Measurements from ENCODE around the gene SERPINI1. TPM values are rescaled to one million over a fixed set of nuclear protein-coding genes. Genes with fewer than 3 reads are reported as not detected.

The SERPINI1 gene
- total and polyA plus RNA-seq, 2 experiments from 2014 or later: 7.3 to 9.8 TPM

- no peak overlapping the region for H3K9ac ChIP-seq
- no peaks in the 10 kb centered on the region for H4K20me1 ChIP-seq (ENCODE audit: insufficient read depth)
- no peaks in the 10 kb centered on the region for H3K9me2 ChIP-seq (ENCODE audit: insufficient read depth)
- TF ChIP-seq EZH2phosphoT487 (IDR thresholded peaks at IDR 0.05; ENCODE audit: insufficient read depth, low read depth) (no peak), EZH2 (IDR thresholded peaks at IDR 0.05; ENCODE audit: insufficient read depth, poor library complexity, severe bottlenecking) (no peak)
- no peak overlapping the region for H3K4me2 ChIP-seq (ENCODE audit: unreplicated experiment)
- H3K9me3 ChIP-seq (ENCODE audit: low read depth): no peaks in the 10 kb centered on the region
- no peak overlapping the region for H3K4me3 ChIP-seq
- H3K27me3 ChIP-seq (replicated peaks; ENCODE audit: insufficient read depth): no peaks in the 10 kb centered on the region
- peaks cover 6% of the 10 kb centered on the region; the same call in 1 of the 2 replicates for H3K4me1 ChIP-seq (ENCODE audit: insufficient read depth)
- WGBS, 2 experiments (ENCODE audit: low coverage in 1 of 2, low lambda C conversion rate in 2 of 2, missing lambda C conversion rate in 2 of 2): 20 to 24% methylated on average over 2 of the region's 2 CpGs
- H3F3A ChIP-seq (ENCODE audit: insufficient read depth): 0 out of 2 replicates have a peak, but pooled peaks cover under 1% of the 10 kb centered on the region
- in situ Hi-C loops (cut with MboI): no loop called here
- no peak for DNase-seq
- no peak overlapping the region for H3K27ac ChIP-seq
- no peaks in the 10 kb centered on the region for H3K79me2 ChIP-seq (ENCODE audit: insufficient read depth)
- H2AFZ ChIP-seq: no peak overlapping the region
- no peaks in the 10 kb centered on the region for H3K36me3 ChIP-seq (ENCODE audit: low read depth)
Observed at GRCh38 chr3:167808910-167809309, 73.4 kb downstream of the SERPINI1 start.

- Histone ChIP-seq H4K20me1 (ENCODE audit: insufficient read depth) (no peaks in the 10 kb centered on the region), H3K4me1 (ENCODE audit: insufficient read depth) (peaks cover 18% of the 10 kb centered on the region; the same call in 1 of the 2 replicates), H3K27ac (no peak overlapping the region), H3K27me3 (replicated peaks; ENCODE audit: insufficient read depth) (no peaks in the 10 kb centered on the region), H3K4me3 (no peak overlapping the region), H3K9me3 (ENCODE audit: low read depth) (no peaks in the 10 kb centered on the region), H3K9ac (no peak overlapping the region), H3K9me2 (ENCODE audit: insufficient read depth) (no peaks in the 10 kb centered on the region), H3K36me3 (ENCODE audit: low read depth) (no peaks in the 10 kb centered on the region), H2AFZ (no peak overlapping the region), H3K79me2 (ENCODE audit: insufficient read depth) (no peaks in the 10 kb centered on the region), H3K4me2 (ENCODE audit: unreplicated experiment) (no peak overlapping the region), H3F3A (ENCODE audit: insufficient read depth) (peaks cover 10% of the 10 kb centered on the region; the same call in 1 of the 2 replicates)
- DNase-seq: no peak
- TF ChIP-seq EZH2 (IDR thresholded peaks at IDR 0.05; ENCODE audit: insufficient read depth, poor library complexity, severe bottlenecking): no peak
- TF ChIP-seq EZH2phosphoT487 (IDR thresholded peaks at IDR 0.05; ENCODE audit: insufficient read depth, low read depth): no peak
- in situ Hi-C loops (cut with MboI): no loop called here
Observed at GRCh38 chr3:167810236-167810635, 74.7 kb downstream of the SERPINI1 start.

GRCh38 chr3:167811031-167811430 is 75.5 kb downstream of the SERPINI1 start:
- no peaks in the 10 kb centered on the region for H3K79me2 ChIP-seq (ENCODE audit: insufficient read depth)
- no peak overlapping the region for H3K27ac ChIP-seq
- peaks cover 21% of the 10 kb centered on the region; the same call in 1 of the 2 replicates for H3K4me1 ChIP-seq (ENCODE audit: insufficient read depth)
- no peaks in the 10 kb centered on the region for H3K27me3 ChIP-seq (replicated peaks; ENCODE audit: insufficient read depth)
- H3F3A ChIP-seq (ENCODE audit: insufficient read depth): peaks cover 10% of the 10 kb centered on the region; the same call in 1 of the 2 replicates
- H3K9me3 ChIP-seq (ENCODE audit: low read depth): no peaks in the 10 kb centered on the region
- TF ChIP-seq EZH2 (IDR thresholded peaks at IDR 0.05; ENCODE audit: insufficient read depth, poor library complexity, severe bottlenecking) (no peak), EZH2phosphoT487 (IDR thresholded peaks at IDR 0.05; ENCODE audit: insufficient read depth, low read depth) (no peak)
- H3K9ac ChIP-seq: no peak overlapping the region
- no peaks in the 10 kb centered on the region for H3K9me2 ChIP-seq (ENCODE audit: insufficient read depth)
- no peak for DNase-seq
- in situ Hi-C loops (cut with MboI): no loop called here
- H4K20me1 ChIP-seq (ENCODE audit: insufficient read depth): no peaks in the 10 kb centered on the region
- no peaks in the 10 kb centered on the region for H3K36me3 ChIP-seq (ENCODE audit: low read depth)
- no peak overlapping the region for H3K4me2 ChIP-seq (ENCODE audit: unreplicated experiment)
- H3K4me3 ChIP-seq: no peak overlapping the region
- H2AFZ ChIP-seq: no peak overlapping the region

GRCh38 chr3:167813169-167814123 is 77.9 kb downstream of the SERPINI1 start:
- Histone ChIP-seq H3K27ac (no peak overlapping the region), H3K4me1 (ENCODE audit: insufficient read depth) (peaks cover 21% of the 10 kb centered on the region; the same call in 1 of the 2 replicates), H3K36me3 (ENCODE audit: low read depth) (no peaks in the 10 kb centered on the region), H3K4me3 (no peak overlapping the region), H3K27me3 (replicated peaks; ENCODE audit: insufficient read depth) (no peaks in the 10 kb centered on the region), H3K4me2 (ENCODE audit: unreplicated experiment) (no peak overlapping the region), H4K20me1 (ENCODE audit: insufficient read depth) (no peaks in the 10 kb centered on the region), H3K9me3 (ENCODE audit: low read depth) (no peaks in the 10 kb centered on the region), H3K79me2 (ENCODE audit: insufficient read depth) (no peaks in the 10 kb centered on the region), H3K9me2 (ENCODE audit: insufficient read depth) (no peaks in the 10 kb centered on the region), H3K9ac (no peak overlapping the region), H2AFZ (no peak overlapping the region; the same call in 1 of the 2 replicates), H3F3A (ENCODE audit: insufficient read depth) (peaks cover 10% of the 10 kb centered on the region; the same call in 1 of the 2 replicates)
- peak; percentile 17 for DNase-seq
- 66 to 79% methylated on average over 6 of the region's 6 CpGs for WGBS, 2 experiments (ENCODE audit: low coverage in 1 of 2, low lambda C conversion rate in 2 of 2, missing lambda C conversion rate in 2 of 2)
- in situ Hi-C loops (cut with MboI): no loop called here
- TF ChIP-seq EZH2 (IDR thresholded peaks at IDR 0.05; ENCODE audit: insufficient read depth, poor library complexity, severe bottlenecking): no peak
- no peak for TF ChIP-seq EZH2phosphoT487 (IDR thresholded peaks at IDR 0.05; ENCODE audit: insufficient read depth, low read depth)

All from GM23248 (cell line).